Measurements from ENCODE around the gene GPX2.
"Not testable (repeated sequence)": the region's sequence is repeated elsewhere in the genome, so short reads cannot be mapped to it uniquely, and the experiment has no call there.

GPX2 gene

DNA sequence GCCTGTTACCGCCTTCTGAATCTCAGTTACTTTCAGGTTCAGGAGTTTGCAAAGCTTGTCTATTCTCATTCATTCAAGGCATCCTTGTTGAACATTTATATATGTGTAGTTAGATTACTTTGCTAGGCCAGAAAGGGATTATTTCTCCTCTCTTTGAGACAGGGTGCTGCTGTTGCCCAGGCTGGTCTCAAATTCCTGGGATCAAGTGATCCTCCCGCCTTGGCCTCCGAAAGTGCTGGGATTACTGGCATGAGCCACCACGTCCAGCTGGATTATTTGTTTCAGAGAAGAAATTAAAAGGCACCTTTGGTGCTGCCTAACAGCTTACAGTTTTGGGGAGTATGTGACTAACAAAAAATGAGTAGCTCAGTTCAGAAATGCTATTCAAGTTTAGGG, 27.5 kb downstream of the GPX2 start:
- peak overlapping the region; percentile 95 for H3K4me3 ChIP-seq (ENCODE audit: low read depth, low read length)

DNA sequence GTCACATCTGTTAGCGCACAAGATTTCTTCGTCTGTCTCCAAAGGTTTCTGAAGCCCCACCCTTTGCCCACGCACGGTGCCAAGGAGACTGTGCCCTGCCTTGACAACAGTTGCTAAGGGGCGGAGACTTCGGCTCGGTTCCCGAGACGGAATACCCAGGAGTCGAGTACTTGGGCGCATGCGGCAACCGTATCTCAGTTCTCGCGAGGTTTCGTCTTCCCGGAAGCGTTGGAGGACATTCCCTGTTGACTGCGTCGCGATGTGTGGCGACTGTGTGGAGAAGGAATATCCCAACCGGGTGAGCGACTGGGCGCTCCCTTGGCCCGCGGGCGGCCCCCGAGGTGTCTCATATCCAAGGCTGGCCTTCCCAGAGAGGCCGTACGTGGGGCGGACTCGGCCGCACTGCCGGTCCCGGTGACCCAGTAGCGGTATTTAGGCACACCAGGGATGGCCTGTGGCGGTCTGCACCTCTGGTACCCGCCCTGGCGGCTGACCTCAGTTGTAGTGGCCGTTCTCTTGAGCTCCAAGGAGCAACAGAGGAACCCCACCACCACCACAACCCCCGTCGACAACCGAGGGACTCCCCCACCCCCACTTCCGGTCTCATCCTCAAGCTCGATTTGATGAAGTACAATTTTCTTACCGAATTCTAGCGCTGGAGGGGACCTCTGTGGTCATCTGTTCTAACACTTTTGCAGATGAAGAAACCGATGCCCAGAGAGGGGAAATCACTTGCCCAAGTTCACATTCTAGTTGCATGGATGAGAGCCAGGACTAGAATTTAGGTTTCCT, 28.1 kb downstream of the GPX2 start, which contains the start of gene CHURC1:
TSS of gene CHURC1 (plus strand) at position 219 of the 792 bp plus-strand sequence. CDS start at position 260, 41 bp downstream.
- peak within 1 kb of the TSS; percentile 95 for H3K4me3 ChIP-seq (ENCODE audit: low read depth, low read length)

DNA sequence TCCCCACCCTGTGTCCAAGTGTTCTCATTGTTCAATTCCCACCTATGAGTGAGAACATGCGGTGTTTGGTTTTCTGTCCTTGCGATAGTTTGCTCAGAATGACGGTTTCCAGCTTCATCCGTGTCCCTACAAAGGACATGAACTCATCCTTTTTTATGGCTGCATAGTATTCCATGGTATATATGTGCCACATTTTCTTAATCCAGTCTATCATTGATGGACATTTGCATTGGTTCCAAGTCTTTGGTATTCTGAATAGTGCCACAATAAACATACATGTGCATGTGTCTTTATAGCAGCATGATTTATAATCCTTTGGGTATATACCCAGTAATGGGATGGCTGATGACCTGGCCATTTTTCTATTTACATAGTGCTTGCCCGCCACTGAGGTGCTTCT, 29.1 kb downstream of the GPX2 start:
- not testable (repeated sequence) for H3K4me3 ChIP-seq (ENCODE audit: low read depth, low read length)

DNA sequence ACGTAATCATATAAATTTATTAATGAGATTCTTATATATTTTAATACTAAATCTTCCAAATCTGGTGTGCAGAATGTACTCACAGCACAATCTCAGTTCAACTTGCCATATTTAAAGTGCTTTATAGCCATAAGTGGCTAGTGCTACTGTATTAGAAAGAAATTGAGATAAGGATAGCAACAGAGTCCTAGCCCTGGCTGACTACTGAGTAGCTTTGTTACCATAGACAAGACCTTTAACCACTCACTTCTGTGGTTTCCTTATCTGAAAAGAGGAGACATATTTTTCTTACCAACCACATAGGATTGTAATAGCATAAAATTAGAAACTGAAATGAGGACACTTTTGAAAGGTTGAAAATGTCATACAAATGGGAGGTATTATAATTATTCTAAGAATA, 30.3 kb downstream of the GPX2 start:
- no peak overlapping the region for H3K4me3 ChIP-seq (ENCODE audit: low read depth, low read length)

DNA sequence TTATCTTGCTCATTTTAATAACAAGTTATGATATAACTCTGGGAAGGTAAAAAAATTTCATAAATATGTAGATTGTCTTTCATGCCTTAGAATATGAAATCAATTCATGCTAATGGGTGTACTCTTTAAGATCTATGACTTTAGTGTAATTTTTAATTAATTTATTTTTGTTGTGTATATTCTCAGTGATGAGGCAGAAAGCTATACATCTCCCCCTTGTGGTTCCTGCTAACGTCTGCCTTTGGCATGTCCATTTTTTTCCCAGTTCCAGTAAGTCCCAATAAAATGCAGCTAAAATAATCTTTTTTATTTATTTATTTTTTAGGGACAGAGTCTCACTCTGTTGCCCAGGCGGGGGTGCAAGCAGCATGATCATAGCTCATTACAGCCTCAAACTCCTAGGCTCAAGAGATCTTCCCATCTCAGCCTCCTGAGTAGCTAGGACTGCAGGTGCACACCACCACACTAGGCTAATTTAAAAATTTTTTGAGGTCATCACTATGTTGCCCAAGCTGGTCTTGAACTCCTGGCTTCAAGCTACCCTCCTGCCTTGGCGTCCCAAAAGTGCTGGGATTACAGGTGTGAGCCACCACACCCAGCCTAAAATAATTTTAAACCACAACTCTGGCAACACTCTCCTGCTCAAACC, 31.6 kb downstream of the GPX2 start:
- H3K4me3 ChIP-seq (ENCODE audit: low read depth, low read length), result no peak overlapping the region

DNA sequence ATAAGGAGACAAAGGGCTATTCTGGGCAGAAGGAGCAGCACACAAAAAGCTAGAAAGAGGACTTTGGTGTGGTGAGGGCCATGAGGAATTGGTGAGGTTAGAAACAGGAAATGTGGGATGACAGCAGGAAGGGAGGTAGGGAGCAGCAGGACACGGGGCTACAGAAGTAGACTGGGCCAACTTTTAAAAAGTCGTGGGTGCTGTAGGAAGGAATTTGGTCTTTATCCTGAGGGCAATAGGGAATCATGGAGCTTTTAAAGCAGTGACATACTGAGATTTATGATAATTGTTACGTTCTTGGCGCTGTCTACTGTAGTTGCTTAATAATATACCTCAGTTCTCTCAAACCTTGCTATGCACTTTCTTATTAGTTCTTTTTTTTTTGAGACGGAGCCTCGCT, 36.5 kb downstream of the GPX2 start:
- H3K4me3 ChIP-seq (ENCODE audit: low read depth, low read length), result no peak overlapping the region

DNA sequence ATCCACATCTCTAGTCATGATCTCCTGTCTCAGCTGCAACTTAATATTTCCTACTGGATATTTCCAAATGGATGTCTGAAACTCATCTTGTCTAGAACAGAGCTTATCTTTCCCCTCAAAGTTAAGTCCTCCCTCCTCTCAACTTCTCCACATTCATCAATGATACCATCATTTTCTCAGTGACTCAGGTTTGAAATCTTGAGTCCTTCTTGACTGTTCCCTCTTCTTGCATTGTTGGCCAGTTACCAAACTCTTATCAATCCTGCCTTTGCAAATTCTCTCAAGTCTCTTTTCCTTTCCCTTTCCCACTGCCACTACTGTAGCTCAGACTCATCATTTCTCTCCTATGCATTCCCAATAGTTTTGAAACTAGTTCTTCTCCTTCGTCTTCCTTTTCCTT, 42.6 kb downstream of the GPX2 start:
- no peak overlapping the region for H3K4me3 ChIP-seq (ENCODE audit: low read depth, low read length)

DNA sequence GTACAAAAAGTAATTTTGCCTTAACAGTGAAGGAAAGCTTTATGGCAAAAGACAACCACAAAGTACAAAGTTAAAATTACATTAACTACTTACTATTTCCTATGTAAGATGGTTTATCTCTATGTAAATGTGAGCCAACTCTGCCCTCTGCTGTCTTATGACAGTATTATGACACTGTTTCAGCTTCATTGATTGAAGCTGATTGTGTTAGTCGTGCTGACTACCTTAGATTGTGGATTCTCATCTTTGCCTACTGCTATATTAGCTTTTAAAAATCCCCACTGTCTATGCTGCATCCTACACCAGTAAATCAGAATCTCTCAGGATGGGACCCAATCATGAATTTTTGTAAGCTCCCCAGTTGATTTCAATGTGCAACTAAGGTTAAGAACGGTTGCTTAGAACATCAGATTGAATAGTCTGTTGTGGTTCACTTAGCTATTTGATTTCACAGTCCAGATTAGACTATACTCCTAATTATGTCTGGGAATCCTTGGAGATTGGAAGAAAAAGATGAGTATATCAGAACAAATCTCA, 50.6 kb downstream of the GPX2 start:
- H3K4me3 ChIP-seq (ENCODE audit: low read depth, low read length), result no peak overlapping the region

DNA sequence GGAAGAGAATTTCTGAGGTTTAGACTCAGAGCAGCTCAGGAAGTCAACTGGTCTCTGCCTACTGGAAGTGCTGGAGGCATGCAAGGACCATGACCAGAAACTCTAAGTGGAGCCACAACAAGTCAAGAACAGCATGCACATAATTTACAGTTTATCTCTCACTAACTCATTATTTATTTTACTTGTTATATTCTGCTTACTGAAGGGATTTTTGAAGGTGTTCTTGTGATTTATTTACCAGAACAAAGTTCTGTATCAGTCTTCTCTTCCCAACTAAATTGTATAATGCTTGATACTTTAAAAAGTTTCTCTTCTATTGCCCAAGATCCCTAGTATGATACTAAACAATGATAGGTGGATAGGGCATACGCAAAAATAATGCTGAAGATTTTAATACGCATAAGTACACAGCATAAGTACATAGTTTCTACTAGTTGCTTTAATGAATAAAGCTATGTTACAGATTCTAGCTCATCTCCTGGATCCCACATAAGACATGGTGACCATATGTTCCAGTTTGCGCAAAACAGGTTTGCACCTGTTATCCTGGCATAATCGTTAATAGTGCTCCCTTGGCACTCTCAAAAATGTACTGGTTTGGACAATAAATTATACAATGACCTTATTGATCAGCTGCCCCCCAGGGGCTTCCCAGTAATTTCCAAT, 51.2 kb downstream of the GPX2 start:
- H3K4me3 ChIP-seq (ENCODE audit: low read depth, low read length), result no peak overlapping the region

DNA sequence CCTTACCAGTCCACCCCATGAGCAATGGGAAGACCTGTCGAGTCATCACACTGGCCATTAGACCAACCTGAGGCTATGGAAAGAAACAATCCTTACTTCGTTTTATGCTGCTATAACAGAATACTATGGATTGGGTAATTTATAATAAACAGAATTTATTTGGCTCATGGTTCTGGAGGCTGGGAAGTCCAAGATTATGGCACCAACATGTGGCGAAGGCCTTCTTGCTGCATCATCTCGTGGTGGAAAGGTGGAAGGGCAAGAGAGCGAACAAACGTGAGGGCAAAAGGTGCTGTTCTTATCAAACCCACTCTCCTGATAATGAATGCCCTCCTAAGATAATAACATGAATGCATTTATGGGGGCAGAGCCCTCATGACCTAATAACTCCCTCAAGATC, 53.2 kb downstream of the GPX2 start:
- no peak overlapping the region for H3K4me3 ChIP-seq (ENCODE audit: low read depth, low read length)

Data from iPS-11a (cell line).